GM23338 (cell line): ENCODE measurements around the gene STX1B. TPM values are rescaled to one million over a fixed set of nuclear protein-coding genes. Genes with fewer than 3 reads are reported as not detected.

ENCODE experiments used
- ATAC-seq: fragments of 200-7000 bp; cut with Tn5 transposase; 3 replicates; pipeline ENCODE4 v1.9.1; 2020
- DNase-seq: peaks from one replicate; pipeline ENCODE4 v3.0.0-alpha.2; 2015; ENCODE audit warnings: low spot score
- H2AFZ ChIP-seq: fragments of 200-600 bp; sonication (generic); 2 replicates; pipeline ENCODE4 v1.8.0; 2016; ENCODE audit warnings: antibody characterized with exemption, mild to moderate bottlenecking, moderate library complexity
- H3F3A ChIP-seq: fragments of 200-600 bp; sonication (generic); replicated peaks from 2 replicates; pipeline ENCODE4 v1.8.0; 2017; ENCODE audit warnings: antibody characterized with exemption, mixed run types, low read depth
- H3K27ac ChIP-seq: fragments of 200-600 bp; sonication (generic); 2 replicates; pipeline ENCODE4 v1.6.1; 2016; ENCODE audit warnings: low read depth
- H3K27me3 ChIP-seq: fragments of 200-600 bp; sonication (generic); 2 replicates; pipeline ENCODE4 v1.8.0; 2016; ENCODE audit warnings: mild to moderate bottlenecking, mixed run types, moderate library complexity; ENCODE audit not compliant: insufficient read depth
- H3K36me3 ChIP-seq: fragments of 200-600 bp; sonication (generic); 2 replicates; pipeline ENCODE4 v1.8.0; 2016; ENCODE audit warnings: mild to moderate bottlenecking; ENCODE audit not compliant: insufficient read depth
- H3K4me1 ChIP-seq: fragments of 200-600 bp; sonication (generic); 2 replicates; pipeline ENCODE4 v1.8.0; 2016; ENCODE audit warnings: mild to moderate bottlenecking, moderate library complexity; ENCODE audit not compliant: insufficient read depth
- H3K4me2 ChIP-seq: fragments of 200-600 bp; sonication (generic); 2 replicates; pipeline ENCODE4 v1.7.1; 2017; ENCODE audit warnings: mixed run types
- H3K4me3 ChIP-seq: fragments of 200-600 bp; sonication (generic); 2 replicates; pipeline ENCODE4 v1.6.1; 2016; ENCODE audit warnings: mixed run types
- H3K79me2 ChIP-seq: fragments of 200-600 bp; sonication (generic); replicated peaks from 2 replicates; pipeline ENCODE4 v1.8.0; 2017; ENCODE audit warnings: mild to moderate bottlenecking; ENCODE audit not compliant: insufficient read depth
- H3K9me2 ChIP-seq: fragments of 200-600 bp; sonication (generic); 2 replicates; pipeline ENCODE4 v1.8.0; 2017; ENCODE audit not compliant: insufficient read depth
- H4K20me1 ChIP-seq: fragments of 200-600 bp; sonication (generic); replicated peaks from 2 replicates; pipeline ENCODE4 v1.8.0; 2017; ENCODE audit warnings: mild to moderate bottlenecking; ENCODE audit not compliant: insufficient read depth
- H3K27ac Mint-ChIP-seq: 2 replicates; pipeline ENCODE4 v1.8.0; 2020; ENCODE audit warnings: inconsistent platforms, mild to moderate bottlenecking, moderate library complexity, mixed read lengths
- H3K27me3 Mint-ChIP-seq: 3 replicates; pipeline ENCODE4 v1.8.0; 2022; ENCODE audit warnings: low read depth, mild to moderate bottlenecking, moderate library complexity, mixed read lengths, inconsistent platforms; ENCODE audit not compliant: insufficient read depth, poor library complexity
- H3K36me3 Mint-ChIP-seq: 3 replicates; pipeline ENCODE4 v1.8.0; 2021; ENCODE audit warnings: low read depth, mild to moderate bottlenecking, inconsistent platforms, moderate library complexity, mixed read lengths
- H3K4me1 Mint-ChIP-seq: 3 replicates; pipeline ENCODE4 v1.8.0; 2020; ENCODE audit warnings: mild to moderate bottlenecking, inconsistent platforms, mixed read lengths
- H3K4me3 Mint-ChIP-seq: 3 replicates; pipeline ENCODE4 v1.8.0; 2021; ENCODE audit warnings: moderate library complexity, mild to moderate bottlenecking, inconsistent platforms, mixed read lengths
- H3K9me3 Mint-ChIP-seq: 3 replicates; pipeline ENCODE4 v1.8.0; 2020; ENCODE audit warnings: moderate library complexity, mild to moderate bottlenecking, inconsistent platforms, mixed read lengths
- CREB1 ChIP-seq: fragments of 250-450 bp; sonication (Bioruptor Pico); IDR thresholded peaks from 2 replicates; pipeline ENCODE4 v1.5.0; 2020; ENCODE audit warnings: low read depth, mild to moderate bottlenecking, moderate library complexity
- EZH2 ChIP-seq: fragments of 200-600 bp; sonication (generic); IDR thresholded peaks from one replicate; pipeline ENCODE4 v1.8.0; 2017; ENCODE audit warnings: antibody characterized with exemption, mild to moderate bottlenecking, low read depth; ENCODE audit not compliant: unreplicated experiment
- NANOG ChIP-seq: IDR thresholded peaks from 2 replicates; pipeline ENCODE4 v1.6.1; 2016; ENCODE audit warnings: antibody characterized with exemption, borderline replicate concordance
- POLR2AphosphoS5 ChIP-seq: IDR thresholded peaks from 2 replicates; pipeline ENCODE4 v1.6.1; 2016; ENCODE audit warnings: antibody characterized with exemption, low read depth
- STAT1 ChIP-seq: IDR thresholded peaks from one replicate; pipeline ENCODE4 v1.6.1; 2016; ENCODE audit warnings: antibody characterized with exemption; ENCODE audit not compliant: unreplicated experiment
- ZNF114 ChIP-seq: fragments of 250-450 bp; sonication (Bioruptor Pico); IDR thresholded peaks from 2 replicates; pipeline ENCODE4 v1.5.0; 2020; ENCODE audit warnings: mild to moderate bottlenecking, moderate library complexity
- ZNF331 ChIP-seq: fragments of 250-450 bp; sonication (Bioruptor Pico); IDR thresholded peaks from 2 replicates; pipeline ENCODE4 v1.5.0; 2020; ENCODE audit warnings: low read depth, mild to moderate bottlenecking, moderate library complexity
- polyA plus RNA-seq: library from polyadenylated mRNA; unstranded; fragments of >200 nt; fragmentation: Nextera tagmentation; extraction: Ambion mirVana; gene quantifications from 2 replicates; pipeline ENCODE4 v1.2.1, GENCODE V29; 2016
- total RNA-seq: library from RNA; depleted of rRNA; stranded (reverse); fragments of >200 nt; shearing (Covaris generic); gene quantifications from 2 replicates; pipeline ENCODE4 v1.2.3, GENCODE V29; 2014
- TF ChIP-seq, protein P1 (sequence below), 2 experiments: fragments of 200-600 bp in 1 of 2; sonication (generic) in 1 of 2; conservative IDR thresholded peaks; 2 replicates each; pipeline versions ENCODE4 v1.5.1 to v1.6.1; 2016 to 2017; ENCODE audit warnings: antibody characterized with exemption in 2 of 2, low read depth in 2 of 2, mild to moderate bottlenecking in 2 of 2, moderate library complexity in 1 of 2
- TF ChIP-seq, protein P2 (sequence below): IDR thresholded peaks from 2 replicates; pipeline ENCODE4 v1.6.1; 2016; ENCODE audit warnings: antibody characterized with exemption

Gene STX1B
- total and polyA plus RNA-seq, 2 experiments from 2014 or later, result 1.7 to 9.5 TPM

DNA sequence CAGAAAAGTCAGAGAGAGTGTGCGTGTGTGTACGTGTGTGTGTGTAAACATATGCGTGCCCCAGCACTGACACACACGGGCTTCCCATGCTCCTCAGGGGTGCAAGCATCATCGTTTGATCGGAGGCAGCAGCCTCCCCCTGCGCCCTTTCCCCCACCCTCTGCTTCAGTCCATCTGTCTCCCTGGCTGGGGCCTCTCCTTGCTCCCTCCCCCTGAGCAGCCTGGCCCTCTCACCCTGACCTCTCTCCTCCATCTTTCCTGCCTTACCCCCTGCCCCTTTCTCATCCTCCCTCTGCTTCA is 4.4 kb downstream of the STX1B start:
- peaks cover 15% of the 10 kb centered on the region for H3K4me1 Mint-ChIP-seq
- Histone ChIP-seq H3K9me2 (no peaks in the 10 kb centered on the region), H3K4me2 (no peak overlapping the region), H3K36me3 (no peaks in the 10 kb centered on the region; the same call in 1 of the 2 replicates), H2AFZ (no peak overlapping the region), H3K27ac (no peak overlapping the region), H3F3A (no peaks in the 10 kb centered on the region), H3K27me3 (no peaks in the 10 kb centered on the region), H4K20me1 (0 out of 2 replicates have a peak, but pooled peaks cover 5% of the 10 kb centered on the region), H3K4me3 (no peak overlapping the region), H3K4me1 (no peaks in the 10 kb centered on the region; the same call in 1 of the 2 replicates), H3K79me2 (peaks cover 14% of the 10 kb centered on the region)
- no peaks in the 10 kb centered on the region; the same call in 2 of the 3 replicates for H3K36me3 Mint-ChIP-seq
- no peaks in the 10 kb centered on the region; the same call in 2 of the 3 replicates for H3K9me3 Mint-ChIP-seq
- no peak for DNase-seq
- H3K4me3 Mint-ChIP-seq, result no peak overlapping the region; the same call in 2 of the 3 replicates
- TF ChIP-seq POLR2AphosphoS5, result no peak
- no peak for ATAC-seq
- no peak overlapping the region for H3K27ac Mint-ChIP-seq
- H3K27me3 Mint-ChIP-seq, result peaks cover 20% of the 10 kb centered on the region

DNA sequence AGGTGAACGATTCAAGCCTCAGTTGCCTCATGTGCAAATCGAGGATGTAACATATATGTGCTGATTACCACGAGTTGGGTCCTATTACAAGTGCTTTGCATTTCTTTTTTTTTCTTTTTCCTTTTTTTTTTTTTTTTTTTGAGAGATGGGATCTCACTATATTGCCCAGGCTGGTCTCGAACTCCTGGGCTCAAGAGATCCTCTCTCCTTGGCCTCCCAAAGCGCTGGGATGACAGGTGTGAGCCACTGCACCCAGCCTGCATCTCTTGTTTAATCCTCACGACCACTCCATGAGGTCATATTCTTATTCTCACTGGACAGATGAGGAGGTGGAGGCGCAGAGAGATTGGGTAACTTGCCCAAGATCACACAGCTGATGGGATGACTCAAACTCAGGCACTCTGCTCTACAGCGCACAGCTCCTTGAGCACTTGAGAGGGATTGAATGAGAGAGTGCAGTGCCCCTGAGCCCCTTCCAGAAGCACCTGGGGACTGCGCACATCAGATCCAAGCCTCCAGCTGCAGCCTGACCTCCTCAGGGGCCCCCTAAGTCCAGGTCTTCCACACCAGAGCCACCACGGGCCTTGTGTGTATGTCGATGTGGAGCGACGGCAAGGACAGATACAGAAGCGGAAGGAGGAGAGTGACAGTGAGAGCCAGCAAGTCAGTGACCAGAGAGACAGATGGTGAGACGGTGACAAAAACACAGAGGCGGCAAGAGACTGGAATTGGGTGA is 4.9 kb downstream of the STX1B start:
- no peaks in the 10 kb centered on the region; the same call in 1 of the 2 replicates for H3K36me3 ChIP-seq
- no peaks in the 10 kb centered on the region for H3K27me3 ChIP-seq
- H3K4me1 ChIP-seq, result no peaks in the 10 kb centered on the region; the same call in 1 of the 2 replicates
- H3F3A ChIP-seq, result no peaks in the 10 kb centered on the region
- DNase-seq (no peak), ATAC-seq (no peak)
- no peak overlapping the region for H3K27ac Mint-ChIP-seq
- no peaks in the 10 kb centered on the region for H3K9me2 ChIP-seq
- H3K36me3 Mint-ChIP-seq, result no peaks in the 10 kb centered on the region; the same call in 2 of the 3 replicates
- H3K4me3 ChIP-seq, result no peak overlapping the region
- H4K20me1 ChIP-seq, result 0 out of 2 replicates have a peak, but pooled peaks cover 5% of the 10 kb centered on the region
- no peak overlapping the region for H3K4me2 ChIP-seq
- H3K27ac ChIP-seq, result no peak overlapping the region
- peaks cover 14% of the 10 kb centered on the region for H3K79me2 ChIP-seq
- H3K4me1 Mint-ChIP-seq, result peaks cover 15% of the 10 kb centered on the region
- peaks cover 20% of the 10 kb centered on the region for H3K27me3 Mint-ChIP-seq
- H2AFZ ChIP-seq, result no peak overlapping the region
- H3K4me3 Mint-ChIP-seq, result no peak overlapping the region; the same call in 2 of the 3 replicates
- H3K9me3 Mint-ChIP-seq, result no peaks in the 10 kb centered on the region; the same call in 2 of the 3 replicates
- TF ChIP-seq POLR2AphosphoS5 (no peak), CREB1 (CRISPR knock-in tag) (no peak), ZNF331 (CRISPR knock-in tag) (no peak)
- TF ChIP-seq, protein P1, sequence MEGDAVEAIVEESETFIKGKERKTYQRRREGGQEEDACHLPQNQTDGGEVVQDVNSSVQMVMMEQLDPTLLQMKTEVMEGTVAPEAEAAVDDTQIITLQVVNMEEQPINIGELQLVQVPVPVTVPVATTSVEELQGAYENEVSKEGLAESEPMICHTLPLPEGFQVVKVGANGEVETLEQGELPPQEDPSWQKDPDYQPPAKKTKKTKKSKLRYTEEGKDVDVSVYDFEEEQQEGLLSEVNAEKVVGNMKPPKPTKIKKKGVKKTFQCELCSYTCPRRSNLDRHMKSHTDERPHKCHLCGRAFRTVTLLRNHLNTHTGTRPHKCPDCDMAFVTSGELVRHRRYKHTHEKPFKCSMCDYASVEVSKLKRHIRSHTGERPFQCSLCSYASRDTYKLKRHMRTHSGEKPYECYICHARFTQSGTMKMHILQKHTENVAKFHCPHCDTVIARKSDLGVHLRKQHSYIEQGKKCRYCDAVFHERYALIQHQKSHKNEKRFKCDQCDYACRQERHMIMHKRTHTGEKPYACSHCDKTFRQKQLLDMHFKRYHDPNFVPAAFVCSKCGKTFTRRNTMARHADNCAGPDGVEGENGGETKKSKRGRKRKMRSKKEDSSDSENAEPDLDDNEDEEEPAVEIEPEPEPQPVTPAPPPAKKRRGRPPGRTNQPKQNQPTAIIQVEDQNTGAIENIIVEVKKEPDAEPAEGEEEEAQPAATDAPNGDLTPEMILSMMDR (conservative IDR thresholded peaks at IDR 0.05; ENCODE audit: low read depth in 2 of 2), result no peak

DNA sequence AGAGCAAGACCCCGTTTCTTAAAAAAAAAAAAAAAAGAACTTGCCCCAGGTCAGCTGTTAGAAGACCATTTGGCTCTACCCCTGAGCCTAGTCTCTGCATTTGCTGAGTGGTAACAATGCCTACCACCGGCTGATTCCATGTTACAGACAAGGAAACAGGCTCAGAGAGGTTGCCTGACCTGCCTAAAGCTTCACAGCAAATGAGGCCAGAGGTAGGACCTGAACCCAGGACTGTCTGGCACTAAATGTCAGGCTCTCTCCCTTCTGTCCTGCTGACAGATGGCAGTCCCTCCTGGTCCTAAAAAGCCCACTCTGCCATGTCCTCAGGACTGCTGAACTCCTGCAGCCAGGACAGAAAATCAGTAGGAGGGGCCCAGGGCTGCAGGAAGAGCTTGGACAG is 5.8 kb downstream of the STX1B start:
- Histone ChIP-seq H3K4me3 (no peak overlapping the region), H3F3A (no peaks in the 10 kb centered on the region), H3K36me3 (no peaks in the 10 kb centered on the region; the same call in 1 of the 2 replicates), H2AFZ (no peak overlapping the region), H3K4me2 (no peak overlapping the region), H3K27me3 (no peaks in the 10 kb centered on the region), H3K27ac (no peak overlapping the region), H3K9me2 (no peaks in the 10 kb centered on the region), H4K20me1 (0 out of 2 replicates have a peak, but pooled peaks cover 5% of the 10 kb centered on the region), H3K4me1 (no peaks in the 10 kb centered on the region; the same call in 1 of the 2 replicates), H3K79me2 (peaks cover 14% of the 10 kb centered on the region)
- Mint-ChIP-seq H3K27ac (no peak overlapping the region), H3K36me3 (no peaks in the 10 kb centered on the region; the same call in 2 of the 3 replicates), H3K27me3 (peaks cover 15% of the 10 kb centered on the region), H3K4me1 (peaks cover 11% of the 10 kb centered on the region), H3K4me3 (no peak overlapping the region), H3K9me3 (no peaks in the 10 kb centered on the region; the same call in 2 of the 3 replicates)
- ATAC-seq (no peak), DNase-seq (no peak)
- TF ChIP-seq CREB1 (CRISPR knock-in tag) (no peak), POLR2AphosphoS5 (no peak), STAT1 (no peak), ZNF114 (no peak), ZNF331 (CRISPR knock-in tag) (no peak), EZH2 (no peak), NANOG (no peak)
- TF ChIP-seq, protein P1 (conservative IDR thresholded peaks at IDR 0.05; ENCODE audit: low read depth in 2 of 2), result no peak
- TF ChIP-seq, protein P2, sequence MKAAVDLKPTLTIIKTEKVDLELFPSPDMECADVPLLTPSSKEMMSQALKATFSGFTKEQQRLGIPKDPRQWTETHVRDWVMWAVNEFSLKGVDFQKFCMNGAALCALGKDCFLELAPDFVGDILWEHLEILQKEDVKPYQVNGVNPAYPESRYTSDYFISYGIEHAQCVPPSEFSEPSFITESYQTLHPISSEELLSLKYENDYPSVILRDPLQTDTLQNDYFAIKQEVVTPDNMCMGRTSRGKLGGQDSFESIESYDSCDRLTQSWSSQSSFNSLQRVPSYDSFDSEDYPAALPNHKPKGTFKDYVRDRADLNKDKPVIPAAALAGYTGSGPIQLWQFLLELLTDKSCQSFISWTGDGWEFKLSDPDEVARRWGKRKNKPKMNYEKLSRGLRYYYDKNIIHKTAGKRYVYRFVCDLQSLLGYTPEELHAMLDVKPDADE, result no peak
